ENCODE measurements around the gene MED13L. TPM values are rescaled to one million over a fixed set of nuclear protein-coding genes. Genes with fewer than 3 reads are reported as not detected.

The MED13L gene
- total RNA-seq, 1 donor from 2014 or later: 39.8 TPM

GRCh38 chr12:116161588-116161987, 115.9 kb downstream of the MED13L start:
- FAIRE-seq (no peak), DNase-seq (ENCODE audit: low read depth) (peak; percentile 83)
- no peaks in the 10 kb centered on the region for H3K27me3 ChIP-seq (ENCODE audit: control insufficient read depth, insufficient read depth, low read length)
- no peak overlapping the region for H3K4me3 ChIP-seq (ENCODE audit: low read depth, low read length)
- TF ChIP-seq CTCF (IDR thresholded peaks at IDR 0.05; ENCODE audit: insufficient read depth, low read length, severe bottlenecking): no peak
- no peaks in the 10 kb centered on the region for H3K36me3 ChIP-seq (ENCODE audit: control insufficient read depth, insufficient read depth, low read length)

- no peak for TF ChIP-seq CTCF (IDR thresholded peaks at IDR 0.05; ENCODE audit: insufficient read depth, low read length, severe bottlenecking)
- no peak for DNase-seq (ENCODE audit: low read depth)
- no peaks in the 10 kb centered on the region for H3K36me3 ChIP-seq (ENCODE audit: control insufficient read depth, insufficient read depth, low read length)
- no peak overlapping the region for H3K4me3 ChIP-seq (ENCODE audit: low read depth, low read length)
- no peaks in the 10 kb centered on the region for H3K27me3 ChIP-seq (ENCODE audit: control insufficient read depth, insufficient read depth, low read length)
- FAIRE-seq: no peak
Observed at GRCh38 chr12:116160883-116161458, 116.5 kb downstream of the MED13L start.

GRCh38 chr12:116160231-116160630, 117.3 kb downstream of the MED13L start:
- DNase-seq (ENCODE audit: low read depth) (peak; percentile 95), FAIRE-seq (no peak)
- H3K4me3 ChIP-seq (ENCODE audit: low read depth, low read length): no peak overlapping the region
- no peaks in the 10 kb centered on the region for H3K36me3 ChIP-seq (ENCODE audit: control insufficient read depth, insufficient read depth, low read length)
- no peaks in the 10 kb centered on the region for H3K27me3 ChIP-seq (ENCODE audit: control insufficient read depth, insufficient read depth, low read length)
- TF ChIP-seq CTCF (IDR thresholded peaks at IDR 0.05; ENCODE audit: insufficient read depth, low read length, severe bottlenecking): no peak

- no peaks in the 10 kb centered on the region for H3K27me3 ChIP-seq (ENCODE audit: control insufficient read depth, insufficient read depth, low read length)
- DNase-seq (ENCODE audit: low read depth): no peak
- TF ChIP-seq CTCF (IDR thresholded peaks at IDR 0.05; ENCODE audit: insufficient read depth, low read length, severe bottlenecking): no peak
Observed at GRCh38 chr12:116159593-116160200, 117.8 kb downstream of the MED13L start.

GRCh38 chr12:116159175-116159574, 118.3 kb downstream of the MED13L start:
- no peak for DNase-seq (ENCODE audit: low read depth)

More at GRCh38 chr12:116159593-116160200, 117.8 kb downstream of the MED13L start:
- FAIRE-seq: no peak
- no peak overlapping the region for H3K4me3 ChIP-seq (ENCODE audit: low read depth, low read length)
- H3K36me3 ChIP-seq (ENCODE audit: control insufficient read depth, insufficient read depth, low read length): no peaks in the 10 kb centered on the region

More at GRCh38 chr12:116159175-116159574, 118.3 kb downstream of the MED13L start:
- H3K4me3 ChIP-seq (ENCODE audit: low read depth, low read length): no peak overlapping the region
- H3K36me3 ChIP-seq (ENCODE audit: control insufficient read depth, insufficient read depth, low read length): no peaks in the 10 kb centered on the region
- TF ChIP-seq CTCF (IDR thresholded peaks at IDR 0.05; ENCODE audit: insufficient read depth, low read length, severe bottlenecking): no peak
- H3K27me3 ChIP-seq (ENCODE audit: control insufficient read depth, insufficient read depth, low read length): no peaks in the 10 kb centered on the region
- no peak for FAIRE-seq

Data from bronchial epithelial cell (primary cell).